HCT116 (cell line): ENCODE results near the gene PDE6A. TPM values are rescaled to one million over a fixed set of nuclear protein-coding genes. Genes with fewer than 3 reads are reported as not detected.

ENCODE experiments used
- ATAC-seq: fragments of 200-7000 bp; cut with Tn5 transposase; 2 replicates; pipeline ENCODE4 v1.9.1; 2020; ENCODE audit warnings: mild to moderate bottlenecking, moderate library complexity
- BruUV-seq: library from RNA; stranded (reverse); fragments of 400-500 nt; replicated peaks from 2 replicates; lab custom pipeline; 2021; lab: Mats Ljungman, UMichigan
- CTCF ChIA-PET: fragments of 300-600 bp; sonication (Branson Sonifier 250); formaldehyde crosslinking; loops from one replicate; lab custom pipeline; 2021; ENCODE audit warnings: antibody characterized with exemption; lab: Charles Lee
- POLR2A ChIA-PET: fragments of 300-600, 350-600 bp; sonication (Branson Sonifier 250); formaldehyde crosslinking; loops from one replicate; lab custom pipeline; 2021; ENCODE audit warnings: antibody characterized with exemption; lab: Charles Lee
- RAD21 ChIA-PET, 2 experiments: fragments of 300-600 bp; sonication (Branson Sonifier 250); formaldehyde crosslinking; loops; one replicate each; lab custom pipeline; 2023; ENCODE audit warnings: low total read pairs in 2 of 2; ENCODE audit not compliant: uncharacterized antibody in 2 of 2, unreplicated experiment in 2 of 2, low non-redundant PET in 1 of 2; lab: Charles Lee
- DNase-seq: peaks from one replicate; pipeline ENCODE4 v3.0.0-alpha.2; 2010; ENCODE audit warnings: low read depth, low spot score
- H2AFZ ChIP-seq: fragments of 200-600 bp; shearing (Covaris generic), sonication (generic); 2 replicates; pipeline ENCODE4 v1.6.1; 2017; ENCODE audit warnings: low read depth, mixed run types, mixed read lengths, antibody characterized with exemption, low read length; ENCODE audit not compliant: poor library complexity, severe bottlenecking
- H3K27ac ChIP-seq: 2 replicates; pipeline ENCODE4 v1.5.1; 2012; ENCODE audit warnings: low read depth, low read length
- H3K27me3 ChIP-seq: fragments of 200-600 bp; sonication (generic); 2 replicates; pipeline ENCODE4 v1.6.1; 2016; ENCODE audit warnings: mixed run types, low read length, mixed read lengths; ENCODE audit not compliant: insufficient read depth
- H3K36me3 ChIP-seq, 2 experiments: fragments of 200-500 bp in 1 of 2; fragments of 200-600 bp in 1 of 2; sonication (Bioruptor generic) in 1 of 2; sonication (generic) in 1 of 2; 2 replicates each; pipeline versions ENCODE4 v1.5.1 to v1.6.1; 2014 to 2016; ENCODE audit warnings: low read length in 2 of 2, inconsistent platforms in 1 of 2, mixed read lengths in 1 of 2, mixed run types in 1 of 2; ENCODE audit not compliant: insufficient read depth in 2 of 2, control insufficient read depth in 1 of 2
- H3K4me1 ChIP-seq, 2 experiments: fragments of 200-600 bp in 1 of 2; sonication (generic) in 1 of 2; 2 replicates each; pipeline versions ENCODE4 v1.5.1 to v1.6.1; 2012 to 2017; ENCODE audit warnings: low read length in 2 of 2, inconsistent platforms in 1 of 2, mild to moderate bottlenecking in 1 of 2, mixed read lengths in 1 of 2, mixed run types in 1 of 2, moderate library complexity in 1 of 2; ENCODE audit not compliant: insufficient read depth in 2 of 2, control insufficient read depth in 1 of 2
- H3K4me2 ChIP-seq: fragments of 200-600 bp; sonication (generic); 2 replicates; pipeline ENCODE4 v1.6.1; 2017; ENCODE audit warnings: mixed run types, low read length, mixed read lengths
- H3K4me3 ChIP-seq, 2 experiments: fragments of 200-600 bp in 1 of 2; sonication (generic) in 1 of 2; replicated peaks in 1 of 2; 2 replicates each; pipeline ENCODE4 v1.5.1; 2011 to 2016; ENCODE audit warnings: low read length in 2 of 2, control low read depth in 1 of 2, low read depth in 1 of 2, mild to moderate bottlenecking in 1 of 2, mixed read lengths in 1 of 2, mixed run types in 1 of 2
- H3K79me2 ChIP-seq: fragments of 200-600 bp; sonication (generic); 2 replicates; pipeline ENCODE4 v1.6.1; 2017; ENCODE audit warnings: mild to moderate bottlenecking, mixed run types, low read length, moderate library complexity, mixed read lengths; ENCODE audit not compliant: insufficient read depth
- H3K9ac ChIP-seq: fragments of 200-600 bp; sonication (generic); 2 replicates; pipeline ENCODE4 v1.6.1; 2016; ENCODE audit warnings: low read length, mixed read lengths
- H3K9me2 ChIP-seq: fragments of 200-600 bp; sonication (generic), shearing (Covaris generic); 2 replicates; pipeline ENCODE4 v1.6.1; 2017; ENCODE audit warnings: mixed run types, mild to moderate bottlenecking, moderate library complexity; ENCODE audit not compliant: insufficient read depth
- H3K9me3 ChIP-seq, 2 experiments: fragments of 200-500 bp in 1 of 2; fragments of 200-600 bp in 1 of 2; sonication (Bioruptor generic) in 1 of 2; sonication (generic) in 1 of 2; 2 replicates each; pipeline ENCODE4 v1.6.1; 2014 to 2017; ENCODE audit warnings: low read length in 2 of 2, mixed read lengths in 2 of 2, inconsistent platforms in 1 of 2, low read depth in 1 of 2, mild to moderate bottlenecking in 1 of 2, mixed run types in 1 of 2, moderate library complexity in 1 of 2; ENCODE audit not compliant: control insufficient read depth in 1 of 2, insufficient read depth in 1 of 2
- H4K20me1 ChIP-seq: fragments of 200-600 bp; sonication (generic), shearing (Covaris generic); 2 replicates; pipeline ENCODE4 v1.6.1; 2017; ENCODE audit warnings: mixed run types, mild to moderate bottlenecking, moderate library complexity; ENCODE audit not compliant: insufficient read depth
- CTCF ChIP-seq, 3 experiments: fragments of 200-600 bp in 1 of 3; sonication (generic) in 1 of 3; IDR thresholded peaks in 2 of 3; conservative IDR thresholded peaks in 1 of 3; 2 replicates each; pipeline ENCODE4 v1.5.1; 2012 to 2017; ENCODE audit warnings: low read depth in 2 of 3, low read length in 2 of 3, antibody characterized with exemption in 1 of 3, borderline replicate concordance in 1 of 3, control low read depth in 1 of 3, mild to moderate bottlenecking in 1 of 3, mixed read lengths in 1 of 3, mixed run types in 1 of 3, moderate library complexity in 1 of 3; ENCODE audit not compliant: insufficient read depth in 1 of 3
- EGR1 ChIP-seq: IDR thresholded peaks from 2 replicates; pipeline ENCODE4 v1.6.1; 2012; ENCODE audit warnings: low read depth
- EZH2 ChIP-seq: fragments of 200-600 bp; sonication (generic); IDR thresholded peaks from 2 replicates; pipeline ENCODE4 v1.6.1; 2017; ENCODE audit warnings: antibody characterized with exemption, mixed run types
- EZH2phosphoT487 ChIP-seq: fragments of 200-600 bp; IDR thresholded peaks from 2 replicates; pipeline ENCODE4 v1.6.1; 2018; ENCODE audit warnings: antibody characterized with exemption, borderline replicate concordance
- JUND ChIP-seq: IDR thresholded peaks from 2 replicates; pipeline ENCODE4 v1.6.1; 2012
- MAX ChIP-seq: IDR thresholded peaks from 2 replicates; pipeline ENCODE4 v1.6.1; 2012
- RAD21 ChIP-seq: IDR thresholded peaks from 2 replicates; pipeline ENCODE4 v1.6.1; 2012; ENCODE audit warnings: low read depth, mild to moderate bottlenecking
- SIN3A ChIP-seq: IDR thresholded peaks from 2 replicates; pipeline ENCODE4 v1.6.1; 2012; ENCODE audit warnings: low read depth
- SP1 ChIP-seq: IDR thresholded peaks from 2 replicates; pipeline ENCODE4 v1.6.1; 2012; ENCODE audit warnings: low read depth
- TCF7L2 ChIP-seq: IDR thresholded peaks from 2 replicates; pipeline ENCODE4 v1.7.0; 2011; ENCODE audit warnings: borderline replicate concordance, inconsistent platforms; ENCODE audit not compliant: insufficient read depth, insufficient read length; ENCODE audit errors: extremely low read depth
- YY1 ChIP-seq: IDR thresholded peaks from 2 replicates; pipeline ENCODE4 v1.6.1; 2011; ENCODE audit warnings: low read length, low read depth, moderate library complexity, mild to moderate bottlenecking; ENCODE audit not compliant: insufficient replicate concordance; ENCODE audit errors: extremely low read depth
- ZBTB33 ChIP-seq: IDR thresholded peaks from 2 replicates; pipeline ENCODE4 v1.6.1; 2011; ENCODE audit warnings: mild to moderate bottlenecking, low read length, moderate library complexity; ENCODE audit not compliant: insufficient replicate concordance; ENCODE audit errors: extremely low read depth
- ZNF274 ChIP-seq: fragments of 200-500 bp; sonication (Bioruptor generic); IDR thresholded peaks from 2 replicates; pipeline ENCODE4 v1.6.1; 2014; ENCODE audit warnings: mild to moderate bottlenecking, low read depth, low read length, inconsistent platforms
- intact Hi-C: fragments of 100-400 bp; cut with micrococcal nuclease; formaldehyde crosslinking; loops from 2 replicates; pipeline ENCODE4 v1.10.0; 2022
- total RNA-seq: library from RNA; stranded (reverse); gene quantifications from one replicate; pipeline ENCODE4 v1.2.1, GENCODE V29; 2021; ENCODE audit not compliant: unreplicated experiment

The PDE6A gene
- total RNA-seq, 1 experiment from 2014 or later, result not detected

- Histone ChIP-seq H3K79me2 (no peaks in the 10 kb centered on the region), H3K4me1 (peaks cover 8 to 13% of the 10 kb centered on the region in 2 experiments), H3K4me2 (no peak overlapping the region), H2AFZ (no peak overlapping the region), H3K27ac (no peak overlapping the region), H3K9me2 (no peaks in the 10 kb centered on the region), H3K9ac (no peak overlapping the region), H3K9me3 (no peaks in the 10 kb centered on the region), H4K20me1 (no peaks in the 10 kb centered on the region), H3K27me3 (no peaks in the 10 kb centered on the region), H3K4me3 (no peak overlapping the region), H3K36me3 (no peaks in the 10 kb centered on the region)
- no TSS peak for BruUV-seq
- RAD21 ChIA-PET, result no interaction called here
- DNase-seq (no peak), ATAC-seq (no peak)
- CTCF ChIA-PET, result no interaction called here
- no peak for TF ChIP-seq ZBTB33
- no peak for TF ChIP-seq EZH2phosphoT487
- TF ChIP-seq JUND, result no peak
- no peak for TF ChIP-seq CTCF (IDR thresholded peaks at IDR 0.05 in 2 of 3, conservative IDR thresholded peaks at IDR 0.05 in 1 of 3; ENCODE audit: borderline replicate concordance in 1 of 3, insufficient read depth in 1 of 3, low read depth in 2 of 3, low read length in 2 of 3)
- TF ChIP-seq TCF7L2, result no peak
- TF ChIP-seq EGR1, result no peak
- TF ChIP-seq RAD21, result no peak
- TF ChIP-seq MAX, result no peak
- TF ChIP-seq EZH2, result no peak
- no peak for TF ChIP-seq ZNF274
- no peak for TF ChIP-seq SIN3A
- TF ChIP-seq SP1, result no peak
- TF ChIP-seq YY1, result no peak
- POLR2A ChIA-PET, result no interaction called here
- intact Hi-C loops, result no loop called here
Observed at GRCh38 chr5:149885513-149885912, 59.1 kb downstream of the PDE6A start.
